Kidney (tissue), 14 donors: ENCODE results near the gene PLA2G4E. TPM values are rescaled to one million over a fixed set of nuclear protein-coding genes. Genes with fewer than 3 reads are reported as not detected.
A peak's percentile ranks its signal among the peaks of the same experiment; 100 is the strongest.

ENCODE experiments used
- DNase-seq, 5 donors: peaks; one replicate each; pipeline ENCODE4 v3.0.0-alpha.2; 2013 to 2020
- FAIRE-seq: peaks from 2 replicates; lab custom pipeline; 2012; peaks lifted over from hg19 to GRCh38; lab: Jason Lieb, UNC
- H3K27ac ChIP-seq, 2 donors: one replicate each; pipeline ENCODE4 v1.7.0; 2013; ENCODE audit warnings: low read depth in 2 of 2, low read length in 2 of 2, inconsistent platforms in 1 of 2
- H3K27me3 ChIP-seq: one replicate; pipeline ENCODE4 v1.7.1; 2013; ENCODE audit warnings: low read length, inconsistent platforms; ENCODE audit not compliant: control insufficient read depth, insufficient read depth
- H3K36me3 ChIP-seq, 3 donors: one replicate each; pipeline versions ENCODE4 v1.7.0 to v1.7.1; 2013; ENCODE audit warnings: low read length in 3 of 3, control low read depth in 1 of 3, inconsistent platforms in 1 of 3; ENCODE audit not compliant: insufficient read depth in 3 of 3, control insufficient read depth in 2 of 3
- H3K4me1 ChIP-seq, 3 donors: one replicate each; pipeline versions ENCODE4 v1.7.0 to v1.7.1; 2013; ENCODE audit warnings: low read length in 3 of 3, inconsistent platforms in 1 of 3, low read depth in 1 of 3; ENCODE audit not compliant: control insufficient read depth in 2 of 3, insufficient read depth in 2 of 3
- H3K4me3 ChIP-seq, 3 donors: one replicate each; pipeline versions ENCODE4 v1.7.0 to v1.8.1; 2013; ENCODE audit warnings: low read length in 3 of 3, control low read depth in 1 of 3, inconsistent platforms in 1 of 3
- H3K9ac ChIP-seq, 3 donors: one replicate each; pipeline versions ENCODE4 v1.7.0 to v1.7.1; 2013; ENCODE audit warnings: low read length in 3 of 3, control low read depth in 1 of 3, inconsistent platforms in 1 of 3
- H3K9me3 ChIP-seq, 3 donors: one replicate each; pipeline versions ENCODE4 v1.7.0 to v1.7.1; 2013; ENCODE audit warnings: low read length in 3 of 3, control low read depth in 1 of 3, inconsistent platforms in 1 of 3; ENCODE audit not compliant: control insufficient read depth in 2 of 3, insufficient read depth in 1 of 3
- intact Hi-C: fragments of 100-400 bp; cut with DNase I; formaldehyde crosslinking; loops from one replicate; pipeline ENCODE4 v1.11.1; 2022
- polyA plus RNA-seq: library from polyadenylated mRNA; stranded (reverse); fragments of 350-450 nt; fragmentation: Illumina TruSeq; extraction: RNeasy Lipid Tissue Mini Kit (QIAGEN cat#74804); gene quantifications from one replicate; pipeline ENCODE4 v1.2.3, GENCODE V29; 2014; ENCODE audit warnings: low read depth, low replicate concordance; ENCODE audit not compliant: insufficient read depth
- total RNA-seq: library from RNA; stranded (reverse); fragmentation: NEBNext Ultra II Directional; extraction: Animal tissue kit (Norgen Biotek cat#: 25700); gene quantifications from one replicate; pipeline ENCODE4 v1.2.1, GENCODE V29; 2021
- TF ChIP-seq, protein P1 (sequence below): IDR thresholded peaks from 3 replicates; pipeline ENCODE4 v1.5.1; 2012; ENCODE audit warnings: mild to moderate bottlenecking, moderate library complexity, borderline replicate concordance; ENCODE audit not compliant: insufficient read depth; ENCODE audit errors: extremely low read depth
- donor health status: control.
- donor health status: control.
- donor health status: control.
- donor health status: control.
- donor health status: control.
- donor health status: DM: yes; HTN: yes; CAD: no.
- donor health status: Normal renal cell carcinoma (clear cell type).

Gene PLA2G4E
- total and polyA plus RNA-seq, 2 donors from 2014 or later, result not detected

DNA sequence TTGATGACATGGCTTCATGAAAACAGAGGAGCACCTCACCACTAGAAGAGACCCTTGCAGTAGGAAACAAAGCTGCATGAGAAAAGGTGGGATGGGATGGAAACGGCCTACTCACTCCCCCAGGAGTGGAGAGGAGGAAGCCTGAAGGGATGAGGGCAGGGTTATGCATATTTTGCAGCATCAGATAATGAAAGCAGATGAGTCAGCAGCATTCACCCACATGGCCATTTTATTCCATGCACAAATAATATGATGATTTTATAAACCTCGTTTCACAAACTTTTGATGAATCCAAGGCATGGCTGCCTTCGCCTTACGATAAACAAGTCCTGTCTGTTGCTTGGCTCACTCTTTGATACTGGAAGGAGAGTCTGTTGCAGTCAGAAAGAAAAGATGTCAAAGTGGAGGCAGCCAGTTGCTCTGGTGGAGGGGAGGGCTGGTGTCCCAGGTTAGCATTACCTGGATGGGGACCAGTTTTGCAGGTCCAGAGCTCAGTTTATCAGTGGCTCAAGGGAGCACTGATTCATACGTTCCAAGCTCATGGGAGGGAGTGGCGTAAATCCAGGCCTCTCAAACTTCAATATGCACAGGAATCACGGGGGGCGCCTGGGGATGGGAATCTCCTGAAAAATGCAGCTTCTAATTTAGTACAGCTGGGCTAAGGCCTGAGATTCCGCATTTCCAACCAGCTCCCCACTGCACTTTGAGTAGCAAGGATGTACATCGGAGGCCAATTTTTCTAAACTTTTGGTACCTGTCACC lies 39.3 kb downstream of the PLA2G4E start:
- Histone ChIP-seq H3K27me3 (no peaks in the 10 kb centered on the region), H3K4me3 (no peak overlapping the region), H3K4me1 (no peaks in the 10 kb centered on the region), H3K27ac (no peak overlapping the region), H3K9ac (no peak overlapping the region), H3K36me3 (no peaks in the 10 kb centered on the region), H3K9me3 (no peaks in the 10 kb centered on the region)
- intact Hi-C loops, result no loop called here
- TF ChIP-seq, protein P1, sequence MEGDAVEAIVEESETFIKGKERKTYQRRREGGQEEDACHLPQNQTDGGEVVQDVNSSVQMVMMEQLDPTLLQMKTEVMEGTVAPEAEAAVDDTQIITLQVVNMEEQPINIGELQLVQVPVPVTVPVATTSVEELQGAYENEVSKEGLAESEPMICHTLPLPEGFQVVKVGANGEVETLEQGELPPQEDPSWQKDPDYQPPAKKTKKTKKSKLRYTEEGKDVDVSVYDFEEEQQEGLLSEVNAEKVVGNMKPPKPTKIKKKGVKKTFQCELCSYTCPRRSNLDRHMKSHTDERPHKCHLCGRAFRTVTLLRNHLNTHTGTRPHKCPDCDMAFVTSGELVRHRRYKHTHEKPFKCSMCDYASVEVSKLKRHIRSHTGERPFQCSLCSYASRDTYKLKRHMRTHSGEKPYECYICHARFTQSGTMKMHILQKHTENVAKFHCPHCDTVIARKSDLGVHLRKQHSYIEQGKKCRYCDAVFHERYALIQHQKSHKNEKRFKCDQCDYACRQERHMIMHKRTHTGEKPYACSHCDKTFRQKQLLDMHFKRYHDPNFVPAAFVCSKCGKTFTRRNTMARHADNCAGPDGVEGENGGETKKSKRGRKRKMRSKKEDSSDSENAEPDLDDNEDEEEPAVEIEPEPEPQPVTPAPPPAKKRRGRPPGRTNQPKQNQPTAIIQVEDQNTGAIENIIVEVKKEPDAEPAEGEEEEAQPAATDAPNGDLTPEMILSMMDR, result no peak
- DNase-seq (peak in 1 of 5 donors; percentile 16), FAIRE-seq (no peak)

DNA sequence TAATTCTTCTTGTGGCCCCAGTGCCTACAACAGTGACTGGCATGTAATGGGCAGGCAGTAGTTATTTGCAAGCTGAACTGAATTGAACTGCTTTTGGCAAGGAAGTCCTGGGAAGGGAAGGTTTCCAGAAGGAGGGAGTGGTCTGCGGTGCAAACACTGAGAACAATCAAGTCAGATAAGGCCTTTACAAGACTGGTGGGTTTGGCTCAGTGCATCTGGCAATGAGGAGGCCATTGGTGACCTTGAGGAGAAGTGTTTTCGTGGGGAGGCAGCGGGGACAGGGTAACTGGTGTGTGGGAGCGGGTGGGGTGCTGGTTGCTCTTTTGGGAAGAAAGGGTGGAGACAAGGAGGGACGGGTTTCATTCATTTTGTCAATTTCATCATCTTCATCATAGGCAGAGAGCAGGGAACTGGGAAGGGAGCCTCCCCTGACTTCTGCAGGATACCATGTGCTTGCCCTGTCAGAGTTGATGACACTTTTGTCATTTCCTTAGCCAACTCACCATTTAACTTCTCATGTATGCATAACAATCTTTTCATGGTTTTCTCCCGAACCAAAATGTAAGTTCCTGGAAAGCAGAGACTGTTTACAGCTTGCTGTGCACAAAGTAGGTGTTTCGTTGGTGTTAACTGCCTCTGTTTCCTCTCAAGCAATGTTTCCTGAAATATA lies 40.1 kb downstream of the PLA2G4E start:
- TF ChIP-seq, protein P1, result no peak

DNA sequence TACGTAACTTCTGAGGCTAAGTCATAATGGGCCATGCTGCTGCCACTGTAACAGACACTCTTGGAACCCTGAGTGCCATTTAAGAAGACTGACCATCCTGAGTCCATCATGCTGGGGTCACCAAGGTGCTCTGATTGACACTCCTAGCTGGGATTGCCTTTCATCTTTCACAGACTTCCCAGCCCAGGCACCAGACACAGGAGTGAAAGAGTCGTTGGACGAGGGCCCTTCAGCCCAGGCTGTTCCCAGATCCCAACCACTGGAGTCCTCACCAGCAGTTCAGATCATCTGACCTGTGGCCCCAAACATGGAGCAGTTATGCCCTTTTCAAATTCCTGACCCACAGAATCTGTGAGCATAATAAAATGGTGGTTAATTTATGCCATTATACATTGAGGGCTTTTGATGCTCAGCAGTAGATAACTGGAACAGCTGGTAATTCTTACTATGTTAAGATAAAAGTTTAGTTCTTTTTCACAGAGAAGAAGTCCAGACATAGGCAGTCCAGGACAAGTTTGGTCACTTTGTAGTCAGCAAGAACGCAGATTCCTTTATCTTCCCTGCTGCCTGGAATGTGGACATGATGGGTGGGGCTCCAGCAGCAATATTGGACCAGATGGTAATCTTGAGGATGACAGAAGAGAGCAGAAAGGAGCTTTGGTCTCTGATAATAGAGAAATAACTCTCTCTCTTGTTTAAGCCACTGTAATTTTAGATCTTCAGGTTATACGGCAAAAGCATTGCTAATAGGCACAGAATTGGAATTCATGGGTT lies 41.2 kb downstream of the PLA2G4E start:
- no peaks in the 10 kb centered on the region for H3K36me3 ChIP-seq
- no peaks in the 10 kb centered on the region for H3K27me3 ChIP-seq
- no peaks in the 10 kb centered on the region for H3K9me3 ChIP-seq
- TF ChIP-seq, protein P1, result no peak
- H3K4me1 ChIP-seq, result no peaks in the 10 kb centered on the region
- intact Hi-C loops, result no loop called here
- FAIRE-seq (no peak), DNase-seq (peak in 1 of 5 donors; percentile 11)
- no peak overlapping the region for H3K9ac ChIP-seq
- no peak overlapping the region for H3K4me3 ChIP-seq
- no peak overlapping the region for H3K27ac ChIP-seq

More for the DNA sequence above, 40.1 kb downstream of the PLA2G4E start:
- intact Hi-C loops, result no loop called here
- H3K27me3 ChIP-seq, result no peaks in the 10 kb centered on the region
- H3K36me3 ChIP-seq, result no peaks in the 10 kb centered on the region
- H3K9ac ChIP-seq, result no peak overlapping the region
- no peak for FAIRE-seq
- DNase-seq, result peak in 1 of 5 donors; percentile 20
- no peak overlapping the region for H3K27ac ChIP-seq
- no peaks in the 10 kb centered on the region for H3K9me3 ChIP-seq
- no peak overlapping the region for H3K4me3 ChIP-seq
- H3K4me1 ChIP-seq, result no peaks in the 10 kb centered on the region
